GM18502 (cell line): ENCODE results near the gene PHOX2A.
"Not testable (repeated sequence)": the region's sequence is repeated elsewhere in the genome, so short reads cannot be mapped to it uniquely, and the experiment has no call there.

Source experiments
- ATAC-seq: cut with Tn5 transposase; IDR thresholded peaks from one replicate; pipeline ENCODE4 v1.9.1; 2021; ENCODE audit warnings: mild to moderate bottlenecking; ENCODE audit not compliant: unreplicated experiment, poor library complexity

The PHOX2A gene

GRCh38 chr11:72244060-72244360 lies at the start of gene PHOX2A:
TSS of gene PHOX2A (minus strand) at chr11:72244176. CDS start at chr11:72244004, 172 bp downstream.
- no peak for ATAC-seq

GRCh38 chr11:72293391-72293790 lies 49.4 kb upstream of the PHOX2A start:
- ATAC-seq = no peak

DNA sequence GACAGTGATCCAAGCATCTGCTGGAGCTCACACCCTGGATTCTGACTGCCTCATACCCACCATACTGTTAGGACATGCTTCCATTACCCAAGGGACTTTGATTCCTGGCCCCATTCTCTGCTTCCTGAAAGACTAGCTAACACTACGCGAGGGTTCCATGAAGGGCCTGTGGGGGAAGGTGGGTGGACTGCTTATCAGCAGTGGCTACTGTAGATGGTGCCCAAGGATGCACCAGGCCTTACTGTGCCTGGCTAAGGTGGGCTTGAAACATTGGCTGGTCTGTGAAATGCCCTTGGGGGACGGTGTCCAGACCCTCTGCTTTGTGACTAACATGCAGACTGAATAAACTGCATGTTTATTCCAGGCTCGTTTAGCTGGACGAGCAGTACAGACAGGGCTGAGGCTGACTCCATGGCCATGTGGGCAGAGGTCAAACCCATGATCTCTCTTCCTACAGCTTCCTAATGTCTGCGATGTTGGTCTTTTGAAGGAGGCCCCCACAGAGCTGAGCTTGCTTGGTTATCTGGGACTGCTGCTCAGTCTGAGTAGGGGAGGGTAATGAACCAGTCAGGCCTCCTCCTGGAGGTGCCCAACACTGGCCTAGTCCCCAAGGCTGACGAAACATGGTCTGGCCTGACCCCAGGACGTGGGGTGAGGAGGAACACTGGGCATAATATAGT lies 48.3 kb upstream of the PHOX2A start:
- ATAC-seq = no peak

DNA sequence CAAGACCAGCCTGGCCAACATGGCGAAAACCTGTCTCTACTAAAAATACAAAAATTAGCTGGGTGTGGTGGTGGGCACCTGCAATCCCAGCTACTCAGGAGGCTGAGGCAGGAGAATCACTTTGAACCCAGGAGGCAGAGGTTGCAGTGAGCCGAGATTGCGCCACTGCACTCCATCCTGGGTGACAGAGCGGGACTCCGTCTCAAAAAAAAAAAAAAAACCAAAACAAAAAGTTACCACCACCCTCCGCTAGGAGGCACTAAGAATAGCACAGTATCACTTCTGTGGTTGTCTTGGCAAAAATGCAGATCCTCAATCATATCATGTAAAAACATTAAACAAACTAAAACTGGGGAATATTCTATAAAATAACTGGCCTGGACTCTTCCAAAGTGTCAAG lies 46.8 kb upstream of the PHOX2A start:
- not testable (repeated sequence) for ATAC-seq

DNA sequence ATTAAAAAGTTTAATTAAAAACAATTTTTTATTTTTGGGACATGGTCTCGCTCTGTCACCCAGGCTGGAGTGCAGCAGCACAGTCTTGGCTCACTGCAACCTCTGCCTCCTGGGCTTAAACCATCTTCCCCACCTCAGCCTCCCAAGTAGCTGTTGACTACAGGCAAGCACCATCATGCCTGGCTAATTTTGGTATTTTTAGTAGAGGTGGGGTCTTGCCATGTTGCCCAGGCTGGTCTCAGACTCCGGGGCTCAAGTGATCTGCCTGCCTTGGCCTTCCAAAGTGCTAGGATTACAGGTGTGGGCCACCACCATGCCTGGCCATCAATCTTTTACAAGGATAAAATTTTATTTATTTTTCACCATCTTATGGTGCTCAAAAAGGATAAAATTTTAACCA lies 43.3 kb upstream of the PHOX2A start:
- no peak for ATAC-seq

- ATAC-seq = no peak
Measured at GRCh38 chr11:72283947-72284346, 40.0 kb upstream of the PHOX2A start.

- ATAC-seq = no peak
Measured at GRCh38 chr11:72280726-72281315, 36.8 kb upstream of the PHOX2A start.

- ATAC-seq = no peak
Measured at GRCh38 chr11:72280037-72280436, 36.1 kb upstream of the PHOX2A start.

DNA sequence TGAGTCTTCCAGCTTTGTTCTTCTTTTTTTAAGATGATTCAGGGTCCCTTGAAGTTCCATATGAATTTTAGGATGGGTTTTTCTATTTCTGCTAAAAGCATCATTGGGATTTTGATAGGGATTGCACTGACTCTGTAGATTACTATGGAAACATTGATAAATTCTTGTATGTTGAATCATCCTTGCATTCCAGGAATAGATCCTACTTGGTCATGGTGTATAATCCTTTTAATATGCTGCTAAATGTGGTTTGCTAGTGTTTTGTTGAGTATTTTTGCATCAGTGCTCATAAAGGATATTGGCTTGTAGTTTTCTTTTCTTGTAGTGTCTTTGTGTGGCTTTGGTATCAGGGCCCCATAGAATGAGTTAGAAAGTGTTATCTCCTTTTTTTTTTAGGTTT lies 34.9 kb upstream of the PHOX2A start:
- ATAC-seq = no peak

GRCh38 chr11:72274435-72274834 lies 30.5 kb upstream of the PHOX2A start:
- no peak for ATAC-seq

DNA sequence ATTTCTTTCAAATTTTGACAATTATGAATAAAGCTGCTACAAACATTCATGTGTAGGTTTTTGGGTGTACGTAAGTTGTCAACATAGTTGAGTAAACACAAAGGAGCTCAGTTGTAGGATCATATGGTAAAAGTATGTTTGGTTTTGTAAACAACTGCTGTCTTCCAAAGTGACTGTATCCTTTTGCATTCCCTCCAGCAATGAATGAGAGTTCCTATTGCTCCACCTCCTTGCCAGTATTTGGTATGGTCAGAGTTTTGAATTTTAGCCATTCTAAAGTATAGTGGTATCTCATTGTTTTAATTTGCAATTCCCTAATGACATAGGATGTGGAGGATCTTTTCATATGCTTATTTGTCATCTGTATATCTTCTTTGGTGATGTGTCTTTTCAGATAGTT lies 28.0 kb upstream of the PHOX2A start:
- ATAC-seq = no peak

DNA sequence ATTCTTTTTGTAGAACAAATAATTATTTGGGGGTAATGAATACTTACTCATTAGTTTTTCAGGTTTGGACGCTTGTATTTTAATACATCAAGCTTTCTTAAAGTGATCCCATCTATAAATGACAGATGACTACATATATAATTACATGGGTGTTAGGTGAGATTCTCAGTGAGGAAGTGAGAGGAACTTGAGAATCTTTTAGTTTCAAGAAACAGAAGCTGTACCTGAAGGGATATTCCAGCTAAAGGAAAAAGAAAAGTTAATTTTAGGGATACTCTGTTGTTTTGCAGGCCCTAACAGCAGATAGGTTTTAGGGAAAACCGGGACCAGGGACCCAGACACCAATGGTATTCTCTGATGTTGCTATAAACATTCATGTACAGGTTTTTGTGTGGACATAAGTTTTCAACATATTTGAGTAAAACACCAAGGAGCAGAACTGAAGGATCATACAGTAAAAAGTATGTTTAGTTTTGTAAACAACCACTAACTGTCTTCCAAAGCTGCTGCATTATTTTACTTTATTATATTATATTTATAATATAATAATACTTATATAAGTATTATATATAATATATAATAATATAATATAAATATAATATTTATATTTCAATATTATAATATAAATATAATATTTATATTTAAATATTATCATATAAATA lies 24.1 kb upstream of the PHOX2A start:
- ATAC-seq = no peak

DNA sequence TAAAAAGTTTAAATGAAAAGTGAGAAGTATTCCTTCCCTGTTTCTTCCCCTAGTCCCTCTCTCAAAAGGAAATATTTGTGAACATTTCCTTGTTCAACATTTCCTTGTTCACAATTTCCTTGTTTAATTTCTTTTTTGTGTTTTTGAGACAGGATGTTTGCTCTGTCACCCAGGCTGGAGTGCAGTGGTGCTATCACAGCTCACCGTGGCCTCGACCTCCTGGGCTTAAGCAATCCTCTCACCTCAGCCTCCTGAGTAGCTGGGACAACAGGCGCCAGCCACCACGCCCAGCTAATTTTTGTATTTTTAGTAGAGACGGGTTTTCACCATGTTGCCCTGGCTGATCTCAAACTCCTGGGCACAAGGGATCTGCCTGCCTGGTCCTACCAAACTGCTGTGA lies 23.0 kb upstream of the PHOX2A start:
- not testable (repeated sequence) for ATAC-seq

GRCh38 chr11:72265951-72266350 lies 22.0 kb upstream of the PHOX2A start:
- ATAC-seq = no peak

- no peak for ATAC-seq
Measured at GRCh38 chr11:72263361-72263760, 19.4 kb upstream of the PHOX2A start.

GRCh38 chr11:72260574-72260973 lies 16.6 kb upstream of the PHOX2A start:
- ATAC-seq = no peak

GRCh38 chr11:72259490-72259889 lies 15.5 kb upstream of the PHOX2A start:
- ATAC-seq = no peak

GRCh38 chr11:72257570-72257969 lies 13.6 kb upstream of the PHOX2A start:
- no peak for ATAC-seq

DNA sequence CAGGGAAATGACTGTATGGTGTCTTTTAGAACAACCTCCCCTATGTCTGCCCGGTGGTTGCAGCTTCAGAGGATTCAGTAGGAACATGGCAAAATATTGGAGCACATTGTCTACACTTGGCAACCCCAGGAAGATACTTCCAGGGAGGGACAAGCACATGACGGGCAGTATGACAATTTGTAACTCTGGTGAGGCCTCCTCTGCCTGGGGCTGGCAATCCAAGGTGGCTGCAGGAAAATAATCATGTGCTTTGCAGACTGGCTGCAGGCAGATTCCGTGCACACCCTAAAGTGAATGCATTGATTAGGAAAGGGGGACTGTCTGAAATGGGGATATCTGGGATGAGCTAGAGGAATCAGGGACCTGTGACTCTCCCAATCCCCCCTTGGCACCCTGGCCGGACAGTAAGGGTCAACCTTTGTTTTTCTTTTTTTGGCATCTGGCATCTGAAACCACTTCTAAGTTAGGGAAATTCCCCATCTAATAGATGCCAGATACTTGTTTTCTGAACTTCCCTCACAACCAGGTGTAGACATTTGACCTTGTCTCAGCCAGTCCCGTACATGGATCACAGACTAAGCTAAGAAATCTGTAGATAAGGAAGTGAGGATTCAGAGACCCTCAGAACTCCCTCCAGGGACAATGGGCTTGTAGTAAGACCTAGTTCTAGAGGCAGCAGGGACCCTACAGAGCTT lies 10.5 kb upstream of the PHOX2A start:
- no peak for ATAC-seq

DNA sequence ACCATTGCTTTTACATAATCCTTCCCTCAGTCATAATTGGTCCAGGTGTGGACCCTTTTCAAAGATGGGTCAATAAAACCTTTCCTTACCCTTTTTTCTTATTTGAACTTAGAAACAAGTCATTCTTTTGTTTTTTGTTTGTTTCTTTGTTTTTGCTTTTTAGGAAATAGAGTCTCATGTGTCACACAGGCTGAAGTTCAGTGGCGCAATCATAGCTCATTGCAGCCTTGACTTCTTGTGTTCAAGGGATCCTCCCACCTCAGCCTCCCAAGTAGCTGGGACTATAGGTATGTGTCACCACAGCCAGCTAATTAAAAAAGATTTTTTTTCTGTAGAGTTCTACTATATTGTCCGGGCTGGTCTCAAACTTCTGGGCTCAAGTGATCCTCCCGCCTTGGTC lies 9.4 kb upstream of the PHOX2A start:
- no peak for ATAC-seq

DNA sequence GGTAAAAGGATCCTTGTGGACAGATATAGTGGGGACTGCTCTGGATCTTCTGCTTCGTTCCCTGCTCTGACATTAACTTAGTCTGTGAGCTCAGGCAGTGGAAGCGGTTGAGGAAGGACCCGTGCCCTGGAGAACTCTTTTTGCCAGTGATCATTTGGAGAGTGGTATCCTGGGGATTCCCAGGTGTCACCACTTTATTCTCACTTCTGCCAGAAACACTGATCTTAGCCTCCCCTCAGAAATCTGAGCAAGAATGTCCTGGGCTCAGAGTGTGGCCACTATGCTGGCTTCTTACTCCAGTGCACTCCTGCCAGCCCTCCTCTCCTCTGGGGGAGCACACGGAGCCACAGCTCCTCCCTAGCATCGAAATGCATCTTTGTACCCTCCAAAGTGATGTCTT lies 7.6 kb upstream of the PHOX2A start:
- ATAC-seq = no peak
